ENCODE results near the gene BRMS1L.
"Not testable (repeated sequence)": the region's sequence is repeated elsewhere in the genome, so short reads cannot be mapped to it uniquely, and the experiment has no call there.

BRMS1L gene

GRCh38 chr14:35821564-35822411, 4.3 kb upstream of the BRMS1L start:
- DNase-seq (ENCODE audit: low read depth) = no peak
- in situ Hi-C loops (cut with HindIII; ENCODE audit: low sequenced_read_pairs) = no loop called here
- no peak overlapping the region for H3K4me3 ChIP-seq (ENCODE audit: low read depth, low read length)
- peak; percentile 90 for TF ChIP-seq CTCF (IDR thresholded peaks at IDR 0.05; ENCODE audit: low read depth, low read length, missing control alignments)

GRCh38 chr14:35822501-35822900, 3.6 kb upstream of the BRMS1L start:
- no peak for TF ChIP-seq CTCF (IDR thresholded peaks at IDR 0.05; ENCODE audit: low read depth, low read length, missing control alignments)
- in situ Hi-C loops (cut with HindIII; ENCODE audit: low sequenced_read_pairs) = no loop called here
- no peak overlapping the region for H3K4me3 ChIP-seq (ENCODE audit: low read depth, low read length)
- DNase-seq (ENCODE audit: low read depth) = no peak

- in situ Hi-C loops (cut with HindIII; ENCODE audit: low sequenced_read_pairs); H3K4me3 ChIP-seq (ENCODE audit: low read depth, low read length); DNase-seq (ENCODE audit: low read depth): not testable (repeated sequence)
Observed at GRCh38 chr14:35824446-35825165, 1.5 kb upstream of the BRMS1L start.

- DNase-seq (ENCODE audit: low read depth) = no peak
- in situ Hi-C loops (cut with HindIII; ENCODE audit: low sequenced_read_pairs) = no loop called here
- H3K4me3 ChIP-seq (ENCODE audit: low read depth, low read length) = peak overlapping the region; percentile 94
- no peak for TF ChIP-seq CTCF (IDR thresholded peaks at IDR 0.05; ENCODE audit: low read depth, low read length, missing control alignments)
Observed at GRCh38 chr14:35825968-35826217, 245 bp upstream of the BRMS1L start.

GRCh38 chr14:35826952-35827416, 846 bp downstream of the BRMS1L start:
- in situ Hi-C loops (cut with HindIII; ENCODE audit: low sequenced_read_pairs) = no loop called here
- no peak for TF ChIP-seq CTCF (IDR thresholded peaks at IDR 0.05; ENCODE audit: low read depth, low read length, missing control alignments)
- H3K4me3 ChIP-seq (ENCODE audit: low read depth, low read length) = peak overlapping the region; percentile 94
- DNase-seq (ENCODE audit: low read depth) = no peak

GRCh38 chr14:35827678-35828472, 1.7 kb downstream of the BRMS1L start:
- no peak for DNase-seq (ENCODE audit: low read depth)
- in situ Hi-C loops (cut with HindIII; ENCODE audit: low sequenced_read_pairs) = no loop called here
- no peak for TF ChIP-seq CTCF (IDR thresholded peaks at IDR 0.05; ENCODE audit: low read depth, low read length, missing control alignments)
- H3K4me3 ChIP-seq (ENCODE audit: low read depth, low read length) = peak overlapping the region; percentile 94
